GM12878 (cell line): ENCODE data around the gene ZNF687. TPM values are rescaled to one million over a fixed set of nuclear protein-coding genes. Genes with fewer than 3 reads are reported as not detected.

Source experiments
- ATAC-seq: fragments of 200-7000 bp; cut with Tn5 transposase; 3 replicates; pipeline ENCODE4 v1.9.1; 2020; ENCODE audit warnings: mild to moderate bottlenecking, moderate library complexity
- BruUV-seq: library from RNA; stranded (reverse); fragments of 400-500 nt; replicated peaks from 2 replicates; lab custom pipeline; 2021; lab: Mats Ljungman, UMichigan
- CTCF ChIA-PET: fragments of 300-600 bp; sonication (Branson Sonifier 250); formaldehyde crosslinking; extraction: SDS; loops from one replicate; lab custom pipeline; 2021; ENCODE audit warnings: inconsistent platforms; lab: Yijun Ruan, JAX
- POLR2A ChIA-PET: fragments of 350-600 bp; formaldehyde crosslinking; extraction: SDS; loops from one replicate; lab custom pipeline; 2021; ENCODE audit warnings: inconsistent platforms; lab: Charles Lee
- RAD21 ChIA-PET: fragments of 300-600 bp; sonication (Branson Sonifier 250); formaldehyde crosslinking; loops from one replicate; lab custom pipeline; 2023; ENCODE audit warnings: antibody characterized with exemption; ENCODE audit not compliant: unreplicated experiment; lab: Charles Lee
- SMC1A ChIA-PET: fragments of 300-600 bp; sonication (Branson Sonifier 250); formaldehyde crosslinking; loops from one replicate; lab custom pipeline; 2023; ENCODE audit not compliant: unreplicated experiment, uncharacterized antibody; lab: Charles Lee
- DNase-seq: peaks from one replicate; pipeline ENCODE4 v3.0.0-alpha.2; 2011; ENCODE audit warnings: low read depth, low spot score
- FAIRE-seq: peaks from 3 replicates; lab custom pipeline; 2011; peaks lifted over from hg19 to GRCh38; lab: Jason Lieb, UNC
- H2AFZ ChIP-seq: 2 replicates; pipeline ENCODE4 v1.6.0; 2011; ENCODE audit warnings: low read depth, low read length, control low read depth; ENCODE audit not compliant: control insufficient read depth
- H3K27ac ChIP-seq: 2 replicates; pipeline ENCODE4 v1.5.1; 2011; ENCODE audit warnings: control low read depth; ENCODE audit not compliant: control insufficient read depth, insufficient read depth
- H3K27me3 ChIP-seq, 2 experiments: replicated peaks in 1 of 2; 2 replicates each; pipeline versions ENCODE4 v1.6.0 to v1.6.1; 2011; ENCODE audit warnings: low read length in 1 of 2; ENCODE audit not compliant: control insufficient read depth in 2 of 2, insufficient read depth in 2 of 2
- H3K36me3 ChIP-seq, 2 experiments: 2 replicates each; pipeline ENCODE4 v1.5.1; 2011; ENCODE audit warnings: low read length in 1 of 2; ENCODE audit not compliant: control insufficient read depth in 2 of 2, insufficient read depth in 2 of 2
- H3K4me1 ChIP-seq: 2 replicates; pipeline ENCODE4 v1.6.1; 2011; ENCODE audit warnings: mild to moderate bottlenecking, low read length, moderate library complexity, mixed read lengths; ENCODE audit not compliant: control insufficient read depth, insufficient read depth
- H3K4me2 ChIP-seq: 2 replicates; pipeline ENCODE4 v1.6.0; 2011; ENCODE audit warnings: control low read depth; ENCODE audit not compliant: control insufficient read depth, insufficient read depth
- H3K4me3 ChIP-seq: fragments of 200-600 bp; sonication (generic); 2 replicates; pipeline ENCODE4 v1.5.1; 2016
- H3K79me2 ChIP-seq: 2 replicates; pipeline ENCODE4 v1.6.0; 2011; ENCODE audit warnings: low read length; ENCODE audit not compliant: control insufficient read depth, insufficient read depth
- H3K9ac ChIP-seq: 2 replicates; pipeline ENCODE4 v1.8.0; 2011; ENCODE audit warnings: low read length, control low read depth, mixed read lengths; ENCODE audit not compliant: control insufficient read depth, insufficient read depth
- H3K9me3 ChIP-seq: replicated peaks from 3 replicates; pipeline ENCODE4 v1.5.1; 2011; ENCODE audit warnings: mild to moderate bottlenecking, low read length; ENCODE audit not compliant: control insufficient read depth, insufficient read depth
- H4K20me1 ChIP-seq: 2 replicates; pipeline ENCODE4 v1.6.0; 2011; ENCODE audit not compliant: control insufficient read depth, insufficient read depth
- CEBPZ ChIP-seq: fragments of 150-350 bp; IDR thresholded peaks from 2 replicates; pipeline ENCODE4 v1.6.1; 2016; ENCODE audit warnings: low read depth, low read length
- NFYB ChIP-seq: IDR thresholded peaks from 2 replicates; pipeline ENCODE4 v1.6.1; 2011; ENCODE audit warnings: low read depth, mild to moderate bottlenecking, low read length, improper control_type of control experiment, moderate library complexity; ENCODE audit not compliant: insufficient read depth
- WGBS: methylation state at CpG from one replicate; pipeline ENCODE4 v1.1.6; 2016; ENCODE audit warnings: low lambda C conversion rate; ENCODE audit not compliant: insufficient replicate concordance, insufficient coverage; ENCODE audit errors: missing lambda C conversion rate; 5-methylcytosine and 5-hydroxymethylcytosine counted together
- in situ Hi-C: fragments of 300-500 bp; cut with MboI; formaldehyde crosslinking; loops from 9 replicates; pipeline ENCODE4 v1.14.3; 2018; ENCODE audit warnings: mixed read lengths
- intact Hi-C: fragments of 100-400 bp; cut with micrococcal nuclease; formaldehyde crosslinking; loops from one replicate; pipeline ENCODE4 v1.14.2; 2022; ENCODE audit not compliant: unreplicated experiment
- polyA plus RNA-seq, 11 experiments: library from polyadenylated mRNA; depleted of rRNA in 4 of 11; unstranded in 6 of 11; stranded (reverse) in 5 of 11; fragments of >200 nt; fragmentation: Nextera tagmentation in 4 of 11; fragmentation: Illumina TruSeq in 1 of 11; extraction: Ambion mirVana in 4 of 11; extraction: Trizol in 1 of 11; gene quantifications; 1 replicate in 1 of 11; 2 replicates in 10 of 11; pipeline versions ENCODE4 v1.2.1 to v1.2.3, GENCODE V29; 2011 to 2016; ENCODE audit warnings: inconsistent platforms in 2 of 11, missing spikeins in 2 of 11, low read depth in 1 of 11
- total RNA-seq, 4 experiments: library from RNA; depleted of rRNA in 3 of 4; stranded (reverse); fragments of >200 nt in 3 of 4; fragmentation: Illumina TruSeq in 1 of 4; extraction: Trizol in 1 of 4; gene quantifications; 2 replicates each; pipeline versions ENCODE4 v1.2.1 to v1.2.3, GENCODE V29; 2013 to 2021

Gene ZNF687
- total and polyA plus RNA-seq, 10 of the 15 experiments (the other 5 are each of a cell fraction or from before 2014, with no cell fraction given), result 0.08 to 30.9 (median 9.9) TPM

GRCh38 chr1:151255381-151255780 is 26.7 kb upstream of the ZNF687 start:
- SMC1A ChIA-PET, result interaction anchor here (1.0 to 1.7 kb wide), 7 partner anchors 22 to 189 kb away, joined by 3 to 8 read pairs (median 4); partner anchors contain the start of genes PI4KB and TNFAIP8L2
- RAD21 ChIA-PET, result interaction anchor here (1.0 to 1.8 kb wide), 4 partner anchors 26 to 156 kb away, joined by 4 to 10 read pairs (median 4); partner anchors contain the start of gene ZNF687
- H3K9me3 ChIP-seq, result no peaks in the 10 kb centered on the region
- CTCF ChIA-PET, result interaction anchor here (0.8 to 5.8 kb wide), 6 partner anchors 26 to 156 kb away, joined by 3 to 70 read pairs (median 5); no protein-coding TSS in a partner anchor
- no peak for DNase-seq
- H3K27ac ChIP-seq, result peak overlapping the region; percentile 87
- peak overlapping the region; percentile 79 for H3K4me2 ChIP-seq
- no peaks in the 10 kb centered on the region for H4K20me1 ChIP-seq
- H3K4me3 ChIP-seq, result peak overlapping the region; percentile 81
- intact Hi-C loops, result no loop called here
- peak overlapping the region; percentile 91 for H3K9ac ChIP-seq
- under 1% methylated on average over 10 of the region's 10 CpGs for WGBS
- H3K4me1 ChIP-seq, result peaks cover 2% of the 10 kb centered on the region; the same call in 1 of the 2 replicates
- in situ Hi-C loops, result no loop called here
- no peak for TF ChIP-seq CEBPZ
- TF ChIP-seq NFYB, result peak; percentile 41; the same call in 1 of the 2 replicates
- POLR2A ChIA-PET, result interaction anchor here (0.5 to 4.6 kb wide), 8 partner anchors 21 to 299 kb away, joined by 3 to 32 read pairs (median 5); partner anchors contain the start of genes PSMB4, VPS72 and ZNF687
- BruUV-seq, result TSS peak; percentile 87
- no peaks in the 10 kb centered on the region for H3K27me3 ChIP-seq
- H2AFZ ChIP-seq, result peak overlapping the region; percentile 96
- peak; percentile 21 for ATAC-seq
- peaks cover 0 to 2% of the 10 kb centered on the region in 2 experiments; a peak in 2 of 4 replicates for H3K36me3 ChIP-seq
- H3K79me2 ChIP-seq, result peaks cover 40% of the 10 kb centered on the region
- no peak for FAIRE-seq
